ENCODE data around the gene KIF20A. TPM values are rescaled to one million over a fixed set of nuclear protein-coding genes. Genes with fewer than 3 reads are reported as not detected.

The KIF20A gene
- total and polyA plus RNA-seq, 3 donors from 2014 or later = 10.4 to 32.1 (median 13.8) TPM

DNA sequence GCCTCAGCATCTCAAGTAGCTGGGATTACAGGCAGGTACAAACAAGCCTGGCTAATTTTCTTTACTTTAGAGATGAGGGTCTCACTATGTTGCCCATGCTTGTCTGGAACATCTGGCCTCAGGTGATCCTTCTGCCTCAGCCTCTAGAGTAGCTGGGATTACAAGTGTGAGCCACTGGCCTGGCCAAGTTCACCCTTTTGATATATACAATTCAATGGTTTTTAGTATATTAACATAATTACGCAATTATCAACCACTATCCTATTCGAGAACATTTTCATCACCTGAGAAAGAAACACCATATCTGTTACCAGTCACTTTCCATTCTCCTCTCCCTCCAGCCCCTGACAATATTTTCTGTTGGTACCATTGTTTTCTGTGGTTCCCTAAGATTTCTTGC lies 37.9 kb downstream of the KIF20A start:
- Histone ChIP-seq H3K27me3 (no peaks in the 10 kb centered on the region), H3K4me1 (peaks cover 9% of the 10 kb centered on the region), H3K4me3 (no peak overlapping the region), H3K9me3 (no peaks in the 10 kb centered on the region), H3K27ac (no peak overlapping the region), H3K36me3 (ENCODE audit: low read depth, missing control alignments) (no peaks in the 10 kb centered on the region)
- intact Hi-C loops (cut with DNase I; ENCODE audit: low total_unique reads) = no loop called here
- no peak for DNase-seq
- 74 to 87% methylated on average over 2 of the region's 2 CpGs for WGBS, 2 donors
- TF ChIP-seq, protein P1, sequence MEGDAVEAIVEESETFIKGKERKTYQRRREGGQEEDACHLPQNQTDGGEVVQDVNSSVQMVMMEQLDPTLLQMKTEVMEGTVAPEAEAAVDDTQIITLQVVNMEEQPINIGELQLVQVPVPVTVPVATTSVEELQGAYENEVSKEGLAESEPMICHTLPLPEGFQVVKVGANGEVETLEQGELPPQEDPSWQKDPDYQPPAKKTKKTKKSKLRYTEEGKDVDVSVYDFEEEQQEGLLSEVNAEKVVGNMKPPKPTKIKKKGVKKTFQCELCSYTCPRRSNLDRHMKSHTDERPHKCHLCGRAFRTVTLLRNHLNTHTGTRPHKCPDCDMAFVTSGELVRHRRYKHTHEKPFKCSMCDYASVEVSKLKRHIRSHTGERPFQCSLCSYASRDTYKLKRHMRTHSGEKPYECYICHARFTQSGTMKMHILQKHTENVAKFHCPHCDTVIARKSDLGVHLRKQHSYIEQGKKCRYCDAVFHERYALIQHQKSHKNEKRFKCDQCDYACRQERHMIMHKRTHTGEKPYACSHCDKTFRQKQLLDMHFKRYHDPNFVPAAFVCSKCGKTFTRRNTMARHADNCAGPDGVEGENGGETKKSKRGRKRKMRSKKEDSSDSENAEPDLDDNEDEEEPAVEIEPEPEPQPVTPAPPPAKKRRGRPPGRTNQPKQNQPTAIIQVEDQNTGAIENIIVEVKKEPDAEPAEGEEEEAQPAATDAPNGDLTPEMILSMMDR (IDR thresholded peaks at IDR 0.05) = no peak
- no peak for TF ChIP-seq POLR2A (IDR thresholded peaks at IDR 0.05)

DNA sequence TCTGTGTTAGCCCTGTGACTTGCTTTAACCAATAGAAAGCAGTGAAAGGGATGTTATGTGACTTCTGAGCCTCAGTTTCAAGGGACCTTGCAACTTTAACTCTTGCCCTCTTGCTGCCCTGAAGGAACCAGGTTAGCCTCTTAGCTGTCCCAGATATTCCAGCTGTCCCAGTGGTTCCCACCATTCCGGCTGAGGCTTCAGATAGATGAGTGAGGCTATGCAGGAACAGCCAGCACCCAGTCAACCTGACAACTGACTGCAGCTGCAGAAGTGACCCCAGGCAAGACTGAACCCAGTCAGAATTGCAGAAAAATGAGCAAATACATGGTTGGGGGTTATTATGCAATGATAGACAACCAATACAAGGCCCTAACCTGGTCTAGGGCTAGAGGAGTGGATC lies 44.6 kb downstream of the KIF20A start:
- Histone ChIP-seq H3K4me3 (no peak overlapping the region), H3K36me3 (ENCODE audit: low read depth, missing control alignments) (no peaks in the 10 kb centered on the region), H3K9me3 (no peaks in the 10 kb centered on the region), H3K27ac (no peak overlapping the region), H3K27me3 (no peaks in the 10 kb centered on the region), H3K4me1 (no peaks in the 10 kb centered on the region)
- intact Hi-C loops (cut with DNase I; ENCODE audit: low total_unique reads) = no loop called here
- 95% methylated on average over 1 of the region's 1 CpG; no CpG with 5 or more reads in 1 of the 2 donors for WGBS, 2 donors
- DNase-seq = no peak
- TF ChIP-seq POLR2A (IDR thresholded peaks at IDR 0.05) = no peak
- TF ChIP-seq, protein P1 (IDR thresholded peaks at IDR 0.05) = no peak

DNA sequence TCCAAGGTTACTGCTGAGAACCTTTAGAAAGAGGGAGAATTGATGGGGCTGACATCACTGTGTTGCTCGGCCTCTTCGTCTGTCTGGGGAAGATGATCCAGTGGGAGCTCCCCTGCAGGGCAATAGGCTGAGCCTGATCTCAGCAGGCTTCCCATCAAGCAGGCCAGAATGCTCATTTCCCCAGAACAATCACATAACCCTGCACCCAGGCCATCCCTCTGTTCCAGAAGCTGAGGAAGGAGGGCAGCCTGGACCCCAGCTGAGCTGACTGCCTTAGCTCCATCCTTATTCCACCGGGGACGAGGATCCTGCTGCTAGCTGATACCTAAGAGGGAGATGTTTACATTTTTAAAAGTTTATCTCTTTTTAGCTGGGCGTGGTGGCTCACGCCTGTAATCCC lies 45.8 kb downstream of the KIF20A start:
- 90 to 100% methylated on average over 5 to 6 of the region's 6 CpGs for WGBS, 2 donors
- Histone ChIP-seq H3K27ac (no peak overlapping the region), H3K4me3 (no peak overlapping the region), H3K4me1 (no peaks in the 10 kb centered on the region), H3K9me3 (no peaks in the 10 kb centered on the region), H3K36me3 (ENCODE audit: low read depth, missing control alignments) (no peaks in the 10 kb centered on the region), H3K27me3 (no peaks in the 10 kb centered on the region)
- DNase-seq = no peak
- TF ChIP-seq, protein P1 (IDR thresholded peaks at IDR 0.05) = no peak
- no peak for TF ChIP-seq POLR2A (IDR thresholded peaks at IDR 0.05)
- intact Hi-C loops (cut with DNase I; ENCODE audit: low total_unique reads) = no loop called here

DNA sequence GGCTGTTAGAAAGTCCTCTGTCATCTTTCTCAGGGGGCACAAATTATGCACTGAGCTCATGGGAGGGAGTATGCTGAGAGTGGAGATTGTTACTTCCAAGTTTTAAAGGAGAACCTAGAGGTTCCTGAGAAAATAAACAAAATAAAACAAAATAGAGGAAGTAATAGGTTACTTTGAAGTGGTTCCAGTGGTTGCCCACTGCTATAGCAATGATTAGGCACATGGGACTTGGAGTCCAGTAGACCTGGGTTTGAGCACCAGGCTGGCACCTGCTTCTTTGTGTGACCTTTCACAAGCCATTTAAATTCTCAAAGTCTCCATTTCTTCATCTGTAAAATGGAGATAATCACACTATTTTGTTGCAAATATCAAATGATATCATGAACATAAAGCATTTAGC lies 48.0 kb downstream of the KIF20A start:
- TF ChIP-seq, protein P1 (IDR thresholded peaks at IDR 0.05) = no peak
- no peak for TF ChIP-seq POLR2A (IDR thresholded peaks at IDR 0.05)
- Histone ChIP-seq H3K4me3 (no peak overlapping the region), H3K27ac (no peak overlapping the region), H3K9me3 (no peaks in the 10 kb centered on the region), H3K36me3 (ENCODE audit: low read depth, missing control alignments) (no peaks in the 10 kb centered on the region), H3K4me1 (peaks cover 9% of the 10 kb centered on the region), H3K27me3 (no peaks in the 10 kb centered on the region)
- no peak for DNase-seq
- intact Hi-C loops (cut with DNase I; ENCODE audit: low total_unique reads) = no loop called here

DNA sequence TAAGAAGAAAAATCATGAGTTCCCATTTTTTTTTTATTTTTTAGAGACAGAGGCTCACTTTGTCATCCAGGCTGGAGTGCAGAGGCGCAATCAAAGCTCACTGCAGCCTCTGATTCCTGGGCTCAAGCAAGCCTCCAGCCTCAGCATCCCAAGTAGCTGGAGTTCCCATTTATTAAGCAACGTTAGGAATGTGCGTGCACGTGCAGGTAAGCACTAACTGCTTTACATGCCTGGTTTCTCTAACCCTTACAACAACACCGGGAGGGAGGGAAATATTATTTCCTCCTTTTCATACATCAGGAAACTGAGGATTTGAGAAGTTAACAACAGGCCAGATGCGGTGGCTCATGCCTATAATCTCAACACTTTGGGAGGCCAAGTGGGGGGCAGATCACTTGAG lies 50.5 kb downstream of the KIF20A start:
- Histone ChIP-seq H3K27me3 (no peaks in the 10 kb centered on the region), H3K27ac (no peak overlapping the region), H3K9me3 (no peaks in the 10 kb centered on the region), H3K4me3 (no peak overlapping the region), H3K36me3 (ENCODE audit: low read depth, missing control alignments) (no peaks in the 10 kb centered on the region), H3K4me1 (peaks cover 9% of the 10 kb centered on the region)
- DNase-seq = no peak
- intact Hi-C loops (cut with DNase I; ENCODE audit: low total_unique reads) = no loop called here
- TF ChIP-seq POLR2A (IDR thresholded peaks at IDR 0.05) = no peak
- TF ChIP-seq, protein P1 (IDR thresholded peaks at IDR 0.05) = no peak
- 84 to 95% methylated on average over 6 of the region's 6 CpGs for WGBS, 2 donors
